ENCODE measurements around the gene CXorf58.
"Not testable (repeated sequence)": the region's sequence is repeated elsewhere in the genome, so short reads cannot be mapped to it uniquely, and the experiment has no call there.

CXorf58 gene

GRCh38 chrX:23907498-23908218, at the start of gene CXorf58, which contains the start of gene APOO:
Gene CXorf58 (plus strand): TSS chrX:23908006. CDS start chrX:23910303, 2,297 bp downstream.
Gene APOO (minus strand): TSS chrX:23907938. CDS start chrX:23907702, 236 bp downstream.
- peak; percentile 63 for DNase-seq

- not testable (repeated sequence) for DNase-seq
These were observed 48.6 kb upstream of the CXorf58 start for GRCh38 chrX:23859238-23859637.

- DNase-seq = no peak
These were observed 46.5 kb upstream of the CXorf58 start for GRCh38 chrX:23861215-23861896.

- not testable (repeated sequence) for DNase-seq
These were observed 45.9 kb upstream of the CXorf58 start for GRCh38 chrX:23861952-23862351.

GRCh38 chrX:23864742-23865326, 43.0 kb upstream of the CXorf58 start:
- no peak for DNase-seq

- no peak for DNase-seq
These were observed 37.8 kb upstream of the CXorf58 start for GRCh38 chrX:23870041-23870440.

GRCh38 chrX:23871905-23872546, 35.8 kb upstream of the CXorf58 start:
- no peak for DNase-seq

- no peak for DNase-seq
These were observed 28.3 kb upstream of the CXorf58 start for GRCh38 chrX:23879380-23880090.

- no peak for DNase-seq
These were observed 24.0 kb upstream of the CXorf58 start for GRCh38 chrX:23883737-23884354.

GRCh38 chrX:23884427-23885024, 23.3 kb upstream of the CXorf58 start:
- no peak for DNase-seq

GRCh38 chrX:23885803-23886202, 22.0 kb upstream of the CXorf58 start:
- no peak for DNase-seq

- DNase-seq = no peak
These were observed 20.4 kb upstream of the CXorf58 start for GRCh38 chrX:23887451-23887850.

GRCh38 chrX:23887918-23888317, 19.9 kb upstream of the CXorf58 start:
- no peak for DNase-seq

- no peak for DNase-seq
These were observed 18.8 kb upstream of the CXorf58 start for GRCh38 chrX:23888887-23889501.

GRCh38 chrX:23890933-23891332, 16.9 kb upstream of the CXorf58 start:
- DNase-seq = no peak

- not testable (repeated sequence) for DNase-seq
These were observed 12.8 kb upstream of the CXorf58 start for GRCh38 chrX:23894993-23895392.

- DNase-seq = not testable (repeated sequence)
These were observed 11.3 kb upstream of the CXorf58 start for GRCh38 chrX:23896539-23896938.

- DNase-seq = no peak
These were observed 10.8 kb upstream of the CXorf58 start for GRCh38 chrX:23896981-23897380.

GRCh38 chrX:23898412-23898959, 9.3 kb upstream of the CXorf58 start:
- no peak for DNase-seq

GRCh38 chrX:23900220-23900797, 7.5 kb upstream of the CXorf58 start:
- DNase-seq = no peak

GRCh38 chrX:23901060-23901459, 6.7 kb upstream of the CXorf58 start:
- no peak for DNase-seq

Measured in amniotic stem cell (primary cell).